Skeletal muscle cell (primary cell): Measurements from ENCODE around the gene PRKG1.
A peak's percentile ranks its signal among the peaks of the same experiment; 100 is the strongest.

Experiments
- DNase-seq: peaks from one replicate; pipeline ENCODE4 v3.0.0-alpha.2; 2010; ENCODE audit warnings: low read depth
- H3K4me3 ChIP-seq: 2 replicates; pipeline ENCODE4 v1.5.1; 2011; ENCODE audit warnings: low read depth, mild to moderate bottlenecking, control low read depth, low read length, moderate library complexity

PRKG1 gene

GRCh38 chr10:51588984-51589383 lies 514.7 kb downstream of the PRKG1 start:
- H3K4me3 ChIP-seq = no peak overlapping the region
- no peak for DNase-seq

- no peak for DNase-seq
- no peak overlapping the region for H3K4me3 ChIP-seq
Observed at GRCh38 chr10:51590818-51591217, 516.5 kb downstream of the PRKG1 start.

GRCh38 chr10:51596695-51597094 lies 522.4 kb downstream of the PRKG1 start:
- DNase-seq = no peak
- no peak overlapping the region for H3K4me3 ChIP-seq

GRCh38 chr10:51599647-51600046 lies 525.4 kb downstream of the PRKG1 start:
- DNase-seq = no peak
- no peak overlapping the region for H3K4me3 ChIP-seq

- no peak for DNase-seq
- no peak overlapping the region for H3K4me3 ChIP-seq
Observed at GRCh38 chr10:51602326-51602725, 528.0 kb downstream of the PRKG1 start.

- H3K4me3 ChIP-seq = no peak overlapping the region
- no peak for DNase-seq
Observed at GRCh38 chr10:51604579-51604978, 530.3 kb downstream of the PRKG1 start.

- H3K4me3 ChIP-seq = no peak overlapping the region
- DNase-seq = no peak
Observed at GRCh38 chr10:51606825-51607462, 532.7 kb downstream of the PRKG1 start.

- H3K4me3 ChIP-seq = no peak overlapping the region
Observed at GRCh38 chr10:51607463-51607835, 533.2 kb downstream of the PRKG1 start.

GRCh38 chr10:51608211-51608610 lies 533.9 kb downstream of the PRKG1 start:
- no peak for DNase-seq
- H3K4me3 ChIP-seq = no peak overlapping the region

More at GRCh38 chr10:51607463-51607835, 533.2 kb downstream of the PRKG1 start:
- no peak for DNase-seq

- no peak overlapping the region for H3K4me3 ChIP-seq
- no peak for DNase-seq
Observed at GRCh38 chr10:51615764-51616298, 541.5 kb downstream of the PRKG1 start.

- no peak for DNase-seq
Observed at GRCh38 chr10:51617576-51618235, 543.4 kb downstream of the PRKG1 start.

GRCh38 chr10:51619365-51619764 lies 545.1 kb downstream of the PRKG1 start:
- no peak for DNase-seq
- H3K4me3 ChIP-seq = no peak overlapping the region

More at GRCh38 chr10:51617576-51618235, 543.4 kb downstream of the PRKG1 start:
- H3K4me3 ChIP-seq = no peak overlapping the region

- H3K4me3 ChIP-seq = no peak overlapping the region
- DNase-seq = no peak
Observed at GRCh38 chr10:51620131-51620530, 545.8 kb downstream of the PRKG1 start.

- no peak overlapping the region for H3K4me3 ChIP-seq
- no peak for DNase-seq
Observed at GRCh38 chr10:51624013-51624412, 549.7 kb downstream of the PRKG1 start.

- peak; percentile 60 for DNase-seq
- no peak overlapping the region for H3K4me3 ChIP-seq
Observed at GRCh38 chr10:51629934-51630639, 555.8 kb downstream of the PRKG1 start.

GRCh38 chr10:51630640-51631005 lies 556.3 kb downstream of the PRKG1 start:
- DNase-seq = no peak

GRCh38 chr10:51635436-51635835 lies 561.1 kb downstream of the PRKG1 start:
- no peak overlapping the region for H3K4me3 ChIP-seq
- DNase-seq = no peak

More at GRCh38 chr10:51630640-51631005, 556.3 kb downstream of the PRKG1 start:
- no peak overlapping the region for H3K4me3 ChIP-seq

GRCh38 chr10:51638211-51638610 lies 563.9 kb downstream of the PRKG1 start:
- no peak overlapping the region for H3K4me3 ChIP-seq
- DNase-seq = no peak

- DNase-seq = no peak
- no peak overlapping the region for H3K4me3 ChIP-seq
Observed at GRCh38 chr10:51638737-51639136, 564.5 kb downstream of the PRKG1 start.

GRCh38 chr10:51640120-51640819 lies 566.0 kb downstream of the PRKG1 start:
- DNase-seq = no peak

More at GRCh38 chr10:51640120-51640819, 566.0 kb downstream of the PRKG1 start:
- no peak overlapping the region for H3K4me3 ChIP-seq
